CD14-positive monocyte (primary cell): ENCODE measurements around the gene C17orf107. TPM values are rescaled to one million over a fixed set of nuclear protein-coding genes. Genes with fewer than 3 reads are reported as not detected.

Source experiments
- DNase-seq, 3 donors: peaks; one replicate each; pipeline ENCODE4 v3.0.0-alpha.2; 2011 to 2022
- H2AFZ ChIP-seq: 2 replicates; pipeline ENCODE4 v1.6.0; 2012; ENCODE audit warnings: mild to moderate bottlenecking, low read depth, low read length, inconsistent platforms; ENCODE audit not compliant: insufficient read depth, poor library complexity, severe bottlenecking
- H3K27ac ChIP-seq, 2 donors: 1 replicate in 1 of 2; 2 replicates in 1 of 2; pipeline ENCODE4 v1.5.1; 2012 to 2013; ENCODE audit warnings: low read length in 2 of 2, control low read depth in 1 of 2, inconsistent platforms in 1 of 2, low read depth in 1 of 2, mild to moderate bottlenecking in 1 of 2
- H3K27me3 ChIP-seq, 2 donors: one replicate each; pipeline versions ENCODE4 v1.6.0 to v1.6.1; 2011 to 2013; ENCODE audit warnings: low read length in 2 of 2; ENCODE audit not compliant: control insufficient read depth in 2 of 2, insufficient read depth in 2 of 2
- H3K36me3 ChIP-seq, 2 donors: replicated peaks in 1 of 2; 1 replicate in 1 of 2; 2 replicates in 1 of 2; pipeline versions ENCODE4 v1.5.1 to v1.6.1; 2012 to 2013; ENCODE audit warnings: low read length in 2 of 2, control low read depth in 1 of 2, inconsistent platforms in 1 of 2, mild to moderate bottlenecking in 1 of 2; ENCODE audit not compliant: insufficient read depth in 2 of 2, control insufficient read depth in 1 of 2
- H3K4me1 ChIP-seq, 2 donors: 1 replicate in 1 of 2; 2 replicates in 1 of 2; pipeline versions ENCODE4 v1.5.1 to v1.6.1; 2012 to 2013; ENCODE audit warnings: low read length in 2 of 2, control low read depth in 1 of 2, inconsistent platforms in 1 of 2, mild to moderate bottlenecking in 1 of 2, moderate library complexity in 1 of 2; ENCODE audit not compliant: insufficient read depth in 2 of 2, control insufficient read depth in 1 of 2
- H3K4me2 ChIP-seq: replicated peaks from 2 replicates; pipeline ENCODE3; 2012; ENCODE audit warnings: low read length, moderate library complexity, mild to moderate bottlenecking; ENCODE audit not compliant: poor library complexity, severe bottlenecking; ENCODE audit errors: extremely low read depth
- H3K4me3 ChIP-seq, 3 experiments: fragments of 200-600 bp in 1 of 3; sonication (generic) in 1 of 3; replicated peaks in 1 of 3; 1 replicate in 2 of 3; 2 replicates in 1 of 3; pipeline ENCODE4 v1.5.1; 2011 to 2013; ENCODE audit warnings: low read length in 3 of 3, mild to moderate bottlenecking in 3 of 3, control low read depth in 2 of 3, low read depth in 2 of 3, inconsistent platforms in 1 of 3, moderate library complexity in 1 of 3
- H3K79me2 ChIP-seq: 2 replicates; pipeline ENCODE4 v1.6.0; 2012; ENCODE audit warnings: mild to moderate bottlenecking, control low read depth, inconsistent platforms, low read length, moderate library complexity; ENCODE audit not compliant: insufficient read depth
- H3K9ac ChIP-seq: 2 replicates; pipeline ENCODE4 v1.6.0; 2017; ENCODE audit warnings: low read length, mild to moderate bottlenecking; ENCODE audit not compliant: insufficient read depth, poor library complexity, severe bottlenecking
- H3K9me3 ChIP-seq, 2 donors: replicated peaks in 1 of 2; 1 replicate in 1 of 2; 2 replicates in 1 of 2; pipeline versions ENCODE4 v1.5.1 to v1.6.1; 2012 to 2013; ENCODE audit warnings: low read length in 2 of 2, control low read depth in 1 of 2; ENCODE audit not compliant: control insufficient read depth in 1 of 2, insufficient read depth in 1 of 2
- H4K20me1 ChIP-seq: 2 replicates; pipeline ENCODE4 v1.6.0; 2012; ENCODE audit warnings: mild to moderate bottlenecking, low read length, control low read depth, moderate library complexity; ENCODE audit not compliant: insufficient read depth
- H3K27ac Mint-ChIP-seq, 7 donors: one replicate each; pipeline ENCODE4 v1.8.0; 2020; ENCODE audit warnings: mild to moderate bottlenecking in 7 of 7, mixed read lengths in 7 of 7, moderate library complexity in 6 of 7, inconsistent platforms in 2 of 7
- H3K27me3 Mint-ChIP-seq, 3 donors: one replicate each; pipeline ENCODE4 v1.8.0; 2021 to 2022; ENCODE audit warnings: low read depth in 3 of 3, mild to moderate bottlenecking in 3 of 3, mixed read lengths in 3 of 3, moderate library complexity in 3 of 3, inconsistent platforms in 1 of 3
- H3K36me3 Mint-ChIP-seq, 2 donors: one replicate each; pipeline ENCODE4 v1.8.0; 2020; ENCODE audit warnings: mixed read lengths in 2 of 2, inconsistent platforms in 1 of 2, mild to moderate bottlenecking in 1 of 2
- H3K4me1 Mint-ChIP-seq: one replicate; pipeline ENCODE4 v1.8.0; 2020; ENCODE audit warnings: mild to moderate bottlenecking, mixed read lengths
- H3K4me3 Mint-ChIP-seq, 2 donors: one replicate each; pipeline ENCODE4 v1.8.0; 2020; ENCODE audit warnings: mild to moderate bottlenecking in 2 of 2, mixed read lengths in 2 of 2, moderate library complexity in 1 of 2
- H3K9me3 Mint-ChIP-seq, 7 donors: one replicate each; pipeline ENCODE4 v1.8.0; 2020 to 2022; ENCODE audit warnings: mixed read lengths in 7 of 7, mild to moderate bottlenecking in 6 of 7, moderate library complexity in 6 of 7, inconsistent platforms in 2 of 7
- WGBS: methylation state at CpG from one replicate; pipeline ENCODE4 v1.1.5; 2013; ENCODE audit warnings: missing lambda C conversion rate; ENCODE audit not compliant: insufficient coverage; 5-methylcytosine and 5-hydroxymethylcytosine counted together
- intact Hi-C, 2 donors: fragments of 100-400 bp; cut with micrococcal nuclease; formaldehyde crosslinking; loops; one replicate each; pipeline versions ENCODE4 v1.15.0 to v1.15.1; 2023
- polyA plus RNA-seq, 3 donors: library from polyadenylated mRNA; depleted of rRNA in 1 of 3; unstranded in 2 of 3; stranded (reverse) in 1 of 3; fragments of 300-500 nt in 2 of 3; fragments of >200 nt in 1 of 3; fragmentation: Illumina TruSeq in 2 of 3; gene quantifications; 1 replicate in 2 of 3; 2 replicates in 1 of 3; pipeline ENCODE4 v1.2.3, GENCODE V29; 2012 to 2021
- TF ChIP-seq, protein P1 (sequence below): fragments of 200-600 bp; IDR thresholded peaks from one replicate; pipeline ENCODE4 v1.8.0; 2022; ENCODE audit warnings: antibody characterized with exemption, mild to moderate bottlenecking

Gene C17orf107
- polyA plus RNA-seq, 3 donors, result 1.9 to 5.1 (median 4.2) TPM

GRCh38 chr17:4901648-4902344, 2.5 kb downstream of the C17orf107 start:
- Mint-ChIP-seq H3K36me3 (peaks cover 15 to 19% of the 10 kb centered on the region in 2 donors), H3K9me3 (peaks cover 0 to 12% (median 3%) of the 10 kb centered on the region in 7 donors), H3K27me3 (peaks cover 41 to 61% (median 54%) of the 10 kb centered on the region in 3 donors), H3K27ac (peak overlapping the region; percentile 71 to 97 (median 91)), H3K4me1 (peaks cover 43% of the 10 kb centered on the region), H3K4me3 (peak overlapping the region; percentile 89 to 91)
- Histone ChIP-seq H3K9ac (peak overlapping the region; percentile 65), H3K4me2 (peak overlapping the region; percentile 89), H3K9me3 (no peaks in the 10 kb centered on the region), H3K27me3 (peaks cover 0 to 26% of the 10 kb centered on the region in 2 donors), H3K79me2 (no peaks in the 10 kb centered on the region), H3K4me3 (peak overlapping the region; percentile 21 to 83 (median 30)), H3K27ac (peak overlapping the region; percentile 33 to 80), H3K4me1 (peaks cover 47 to 52% of the 10 kb centered on the region in 2 donors), H4K20me1 (no peaks in the 10 kb centered on the region), H2AFZ (no peak overlapping the region), H3K36me3 (peaks cover 8 to 10% of the 10 kb centered on the region in 2 donors)
- intact Hi-C loops, result loop anchor here (1.0 to 10.0 kb wide), 3 partner anchors 46 to 163 kb away; partner anchors contain the start of genes PFN1 (in 1 of the 2) and SPAG7 (in 1 of the 2)
- TF ChIP-seq, protein P1, sequence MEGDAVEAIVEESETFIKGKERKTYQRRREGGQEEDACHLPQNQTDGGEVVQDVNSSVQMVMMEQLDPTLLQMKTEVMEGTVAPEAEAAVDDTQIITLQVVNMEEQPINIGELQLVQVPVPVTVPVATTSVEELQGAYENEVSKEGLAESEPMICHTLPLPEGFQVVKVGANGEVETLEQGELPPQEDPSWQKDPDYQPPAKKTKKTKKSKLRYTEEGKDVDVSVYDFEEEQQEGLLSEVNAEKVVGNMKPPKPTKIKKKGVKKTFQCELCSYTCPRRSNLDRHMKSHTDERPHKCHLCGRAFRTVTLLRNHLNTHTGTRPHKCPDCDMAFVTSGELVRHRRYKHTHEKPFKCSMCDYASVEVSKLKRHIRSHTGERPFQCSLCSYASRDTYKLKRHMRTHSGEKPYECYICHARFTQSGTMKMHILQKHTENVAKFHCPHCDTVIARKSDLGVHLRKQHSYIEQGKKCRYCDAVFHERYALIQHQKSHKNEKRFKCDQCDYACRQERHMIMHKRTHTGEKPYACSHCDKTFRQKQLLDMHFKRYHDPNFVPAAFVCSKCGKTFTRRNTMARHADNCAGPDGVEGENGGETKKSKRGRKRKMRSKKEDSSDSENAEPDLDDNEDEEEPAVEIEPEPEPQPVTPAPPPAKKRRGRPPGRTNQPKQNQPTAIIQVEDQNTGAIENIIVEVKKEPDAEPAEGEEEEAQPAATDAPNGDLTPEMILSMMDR, result no peak
- WGBS, result 34% methylated on average over 35 of the region's 48 CpGs
- peak; percentile 84 to 92 (median 89) for DNase-seq

DNA sequence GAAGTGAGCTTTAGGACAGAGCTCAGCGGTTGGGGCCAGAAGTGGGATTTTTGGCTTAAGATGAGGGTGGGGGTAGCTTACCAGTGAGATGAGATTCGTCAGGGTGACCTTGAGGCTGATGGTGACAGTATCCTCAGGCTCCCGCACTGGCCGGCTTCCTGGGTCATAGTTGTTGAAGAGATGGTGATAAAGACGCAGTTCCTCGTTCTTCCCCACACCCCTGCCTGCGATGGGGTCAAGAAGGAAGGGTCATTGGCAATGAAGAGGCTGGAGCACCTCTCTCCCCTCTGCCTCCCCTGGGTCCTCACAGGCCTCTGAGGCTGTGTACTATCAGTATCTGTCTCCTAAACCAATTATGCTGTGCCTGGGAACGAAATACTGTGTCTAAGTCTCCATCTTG, 3.2 kb downstream of the C17orf107 start:
- peaks cover 43% of the 10 kb centered on the region for H3K4me1 Mint-ChIP-seq
- no peak overlapping the region for H2AFZ ChIP-seq
- intact Hi-C loops, result loop anchor here (5.0 to 10.0 kb wide), 2 partner anchors 45 to 162 kb away; partner anchors contain the start of gene PFN1 (in 1 of the 2)
- H3K27ac ChIP-seq, result peak overlapping the region in 1 of 2 donors; percentile 80
- H3K4me2 ChIP-seq, result peak overlapping the region; percentile 89
- H3K27ac Mint-ChIP-seq, result peak overlapping the region; percentile 71 to 96 (median 85)
- H3K79me2 ChIP-seq, result no peaks in the 10 kb centered on the region
- peak in 1 of 3 donors; percentile 20 for DNase-seq
- no peaks in the 10 kb centered on the region for H4K20me1 ChIP-seq
- peaks cover 41 to 63% (median 59%) of the 10 kb centered on the region in 3 donors for H3K27me3 Mint-ChIP-seq
- H3K27me3 ChIP-seq, result peaks cover 0 to 26% of the 10 kb centered on the region in 2 donors
- peak overlapping the region; percentile 58 to 68 for H3K4me3 Mint-ChIP-seq
- H3K9ac ChIP-seq, result peak overlapping the region; percentile 49
- peaks cover under 1 to 2% of the 10 kb centered on the region in 2 donors for H3K36me3 ChIP-seq
- peaks cover 7 to 12% of the 10 kb centered on the region in 2 donors for H3K36me3 Mint-ChIP-seq
- H3K4me1 ChIP-seq, result peaks cover 47 to 52% of the 10 kb centered on the region in 2 donors
- TF ChIP-seq, protein P1, result no peak
- no peaks in the 10 kb centered on the region for H3K9me3 ChIP-seq
- H3K4me3 ChIP-seq, result peak overlapping the region in 1 of 3 experiments; percentile 83
- 54% methylated on average over 3 of the region's 8 CpGs for WGBS
- H3K9me3 Mint-ChIP-seq, result peaks cover 0 to 10% (median 3%) of the 10 kb centered on the region in 7 donors
